Endothelial cell of umbilical vein (primary cell): ENCODE data around the gene MRPL33. TPM values are rescaled to one million over a fixed set of nuclear protein-coding genes. Genes with fewer than 3 reads are reported as not detected.

ENCODE experiments used
- BruUV-seq: library from RNA; stranded (reverse); fragments of 400-500 nt; replicated peaks from 2 replicates; lab custom pipeline; 2021; lab: Mats Ljungman, UMichigan
- CTCF ChIA-PET: fragments of 300-600, 350-600 bp; sonication (Branson Sonifier 250); formaldehyde crosslinking; loops from one replicate; lab custom pipeline; 2021; ENCODE audit warnings: antibody characterized with exemption, inconsistent platforms; lab: Charles Lee
- POLR2A ChIA-PET: fragments of 300-600, 350-600 bp; sonication (Branson Sonifier 250); formaldehyde crosslinking; loops from one replicate; lab custom pipeline; 2021; ENCODE audit warnings: antibody characterized with exemption, inconsistent platforms; lab: Charles Lee
- DNase-seq: peaks from one replicate; pipeline ENCODE4 v3.0.0-alpha.2; 2011; ENCODE audit warnings: low read depth, low spot score
- FAIRE-seq: peaks from 2 replicates; lab custom pipeline; 2011; peaks lifted over from hg19 to GRCh38; lab: Jason Lieb, UNC
- H2AFZ ChIP-seq: 2 replicates; pipeline ENCODE4 v1.6.0; 2012; ENCODE audit warnings: low read depth, low read length, control low read depth, inconsistent platforms
- H3K27ac ChIP-seq: 2 replicates; pipeline ENCODE4 v1.5.1; 2011; ENCODE audit warnings: low read depth, mild to moderate bottlenecking, control low read depth, low read length, moderate library complexity; ENCODE audit not compliant: insufficient read depth
- H3K27me3 ChIP-seq, 2 experiments: 2 replicates each; pipeline versions ENCODE4 v1.6.0 to v1.6.1; 2011; ENCODE audit warnings: low read length in 2 of 2, mixed read lengths in 1 of 2; ENCODE audit not compliant: control insufficient read depth in 2 of 2, insufficient read depth in 2 of 2
- H3K36me3 ChIP-seq, 2 experiments: 2 replicates in 1 of 2; 3 replicates in 1 of 2; pipeline ENCODE4 v1.5.1; 2011; ENCODE audit warnings: low read length in 2 of 2, mild to moderate bottlenecking in 1 of 2, moderate library complexity in 1 of 2; ENCODE audit not compliant: control insufficient read depth in 2 of 2, insufficient read depth in 2 of 2; ENCODE audit errors: extremely low read depth in 1 of 2
- H3K4me1 ChIP-seq: 3 replicates; pipeline ENCODE4 v1.5.1; 2011; ENCODE audit warnings: mild to moderate bottlenecking, low read length; ENCODE audit not compliant: control insufficient read depth, insufficient read depth; ENCODE audit errors: extremely low read depth
- H3K4me2 ChIP-seq: 2 replicates; pipeline ENCODE4 v1.6.1; 2011; ENCODE audit warnings: low read length, control low read depth, mixed read lengths; ENCODE audit not compliant: insufficient read depth
- H3K4me3 ChIP-seq, 3 experiments: fragments of 200-600 bp in 1 of 3; sonication (generic), shearing (Covaris generic) in 1 of 3; replicated peaks in 1 of 3; 2 replicates each; pipeline ENCODE4 v1.5.1; 2011 to 2016; ENCODE audit warnings: control low read depth in 3 of 3, low read length in 3 of 3, mild to moderate bottlenecking in 2 of 3, inconsistent platforms in 1 of 3, low read depth in 1 of 3, moderate library complexity in 1 of 3; ENCODE audit not compliant: insufficient read depth in 1 of 3
- H3K79me2 ChIP-seq: 2 replicates; pipeline ENCODE4 v1.6.0; 2012; ENCODE audit warnings: low read length, inconsistent platforms; ENCODE audit not compliant: control insufficient read depth, insufficient read depth
- H3K9ac ChIP-seq: replicated peaks from 2 replicates; pipeline ENCODE3; 2011; ENCODE audit warnings: low read length, control low read depth; ENCODE audit not compliant: insufficient read depth; ENCODE audit errors: extremely low read depth
- H3K9me1 ChIP-seq: replicated peaks from 3 replicates; pipeline ENCODE4 v1.6.0; 2011; ENCODE audit warnings: mild to moderate bottlenecking, low read length; ENCODE audit not compliant: control insufficient read depth, insufficient read depth; ENCODE audit errors: extremely low read depth
- H3K9me3 ChIP-seq: replicated peaks from 2 replicates; pipeline ENCODE4 v1.5.1; 2012; ENCODE audit warnings: low read length, inconsistent platforms; ENCODE audit not compliant: control insufficient read depth, insufficient read depth
- H4K20me1 ChIP-seq: replicated peaks from 2 replicates; pipeline ENCODE3; 2011; ENCODE audit warnings: mild to moderate bottlenecking, low read length; ENCODE audit not compliant: control insufficient read depth, insufficient read depth; ENCODE audit errors: extremely low read depth
- CTCF ChIP-seq, 2 donors: IDR thresholded peaks; 1 replicate in 1 of 2; 2 replicates in 1 of 2; pipeline ENCODE4 v1.5.1; 2011; ENCODE audit warnings: low read length in 2 of 2, mild to moderate bottlenecking in 2 of 2, moderate library complexity in 2 of 2, control low read depth in 1 of 2, inconsistent platforms in 1 of 2, low read depth in 1 of 2; ENCODE audit not compliant: insufficient read depth in 1 of 2; ENCODE audit errors: extremely low read depth in 1 of 2
- FOS ChIP-seq: IDR thresholded peaks from 2 replicates; pipeline ENCODE4 v1.6.1; 2011; ENCODE audit warnings: mild to moderate bottlenecking, low read length, moderate library complexity, borderline replicate concordance; ENCODE audit not compliant: insufficient read depth
- GATA2 ChIP-seq: IDR thresholded peaks from 2 replicates; pipeline ENCODE4 v1.7.0; 2011; ENCODE audit warnings: low read depth, mild to moderate bottlenecking, moderate library complexity, mixed read lengths, low read length; ENCODE audit not compliant: insufficient read length, insufficient read depth
- JUN ChIP-seq: IDR thresholded peaks from 2 replicates; pipeline ENCODE4 v1.6.1; 2011; ENCODE audit warnings: borderline replicate concordance, low read depth; ENCODE audit not compliant: insufficient read length, insufficient read depth
- MAX ChIP-seq: IDR thresholded peaks from 2 replicates; pipeline ENCODE4 v1.6.1; 2011; ENCODE audit not compliant: insufficient read depth, insufficient read length
- POLR2A ChIP-seq: IDR thresholded peaks from 2 replicates; pipeline ENCODE4 v1.6.1; 2012; ENCODE audit warnings: low read depth, mild to moderate bottlenecking, control low read depth, low read length
- POLR2AphosphoS5 ChIP-seq: IDR thresholded peaks from 2 replicates; pipeline ENCODE4 v1.6.1; 2012; ENCODE audit warnings: low read depth, mild to moderate bottlenecking, control low read depth, low read length, moderate library complexity; ENCODE audit not compliant: insufficient read depth
- dilution Hi-C: fragments of 300-500 bp; cut with MboI; formaldehyde crosslinking; loops from one replicate; pipeline ENCODE4 v1.15.0; 2019; ENCODE audit warnings: low sequenced_read_pairs; ENCODE audit not compliant: extremely low pct_ligation_motif_present
- intact Hi-C: fragments of 100-400 bp; cut with micrococcal nuclease; formaldehyde crosslinking; loops from one replicate; pipeline ENCODE4 v1.10.0; 2022
- polyA plus RNA-seq, 4 experiments: library from polyadenylated mRNA; depleted of rRNA in 3 of 4; stranded (reverse) in 3 of 4; unstranded in 1 of 4; fragments of >200 nt; gene quantifications; 2 replicates each; pipeline versions ENCODE4 v1.2.1 to v1.2.3, GENCODE V29; 2011 to 2012; ENCODE audit warnings: missing spikeins in 1 of 4
- total RNA-seq: library from RNA; stranded (reverse); gene quantifications from 2 replicates; pipeline ENCODE4 v1.2.3, GENCODE V29; 2021

MRPL33 gene
- total and polyA plus RNA-seq, 2 donors (not counting 3 experiments of a cell fraction or from before 2014, with no cell fraction given) = 36.1 to 97.4 TPM

- peak overlapping the region; percentile 51 for H3K27ac ChIP-seq
- ChIA-PET CTCF (interaction anchor here (0.8 to 4.4 kb wide), 6 partner anchors 8 to 33 kb away, joined by 3 to 48 read pairs (median 4); no protein-coding TSS in a partner anchor), POLR2A (no interaction called here)
- H3K4me3 ChIP-seq = no peak overlapping the region
- H3K4me1 ChIP-seq = peaks cover 28% of the 10 kb centered on the region
- no peak for FAIRE-seq
- no peak overlapping the region for H3K4me2 ChIP-seq
- DNase-seq = no peak
- BruUV-seq = no TSS peak
- dilution Hi-C loops (loop anchor here (25.0 kb wide), 1 partner anchor 675 kb away; no protein-coding TSS in a partner anchor), intact Hi-C loops (loop anchor here (1.0 kb wide), 1 partner anchor 31 kb away; no protein-coding TSS in a partner anchor)
- no peaks in the 10 kb centered on the region for H3K36me3 ChIP-seq
- H3K9me1 ChIP-seq = no peaks in the 10 kb centered on the region
- no peak overlapping the region for H2AFZ ChIP-seq
- H3K9ac ChIP-seq = no peak overlapping the region
- TF ChIP-seq GATA2 (no peak), FOS (no peak), MAX (no peak), CTCF (IDR thresholded peaks at IDR 0.05; ENCODE audit: extremely low read depth in 1 of 2, insufficient read depth in 1 of 2, low read depth in 1 of 2, low read length in 2 of 2) (no peak), JUN (no peak), POLR2AphosphoS5 (no peak), POLR2A (no peak)
- H4K20me1 ChIP-seq = no peaks in the 10 kb centered on the region
- H3K9me3 ChIP-seq = no peaks in the 10 kb centered on the region
- H3K79me2 ChIP-seq = no peaks in the 10 kb centered on the region
- H3K27me3 ChIP-seq = no peaks in the 10 kb centered on the region
Observed at GRCh38 chr2:27736890-27737204, 34.7 kb upstream of the MRPL33 start.
